T-cell (primary cell): ENCODE measurements around the gene TBX10. TPM values are rescaled to one million over a fixed set of nuclear protein-coding genes. Genes with fewer than 3 reads are reported as not detected.

Experiments
- ATAC-seq, 4 experiments: fragments of 200-7000 bp in 3 of 4; fragments of 150-1000 bp in 1 of 4; cut with Tn5 transposase; replicated peaks in 1 of 4; 1 replicate in 3 of 4; 2 replicates in 1 of 4; pipeline ENCODE4 v1.10.0; 2021; ENCODE audit warnings: moderate library complexity in 3 of 4, mild to moderate bottlenecking in 2 of 4, moderate number of reproducible peaks in 1 of 4
- CTCF ChIA-PET, 2 donors: fragments of 300-600 bp; sonication (Branson Sonifier 250); formaldehyde crosslinking; loops; one replicate each; lab custom pipeline; 2022; ENCODE audit warnings: antibody characterized with exemption in 2 of 2; lab: Charles Lee
- POLR2A ChIA-PET, 2 donors: fragments of 300-600 bp; sonication (Branson Sonifier 250); formaldehyde crosslinking; loops; one replicate each; lab custom pipeline; 2022; ENCODE audit warnings: antibody characterized with exemption in 2 of 2; lab: Charles Lee
- DNase-seq, 35 experiments: peaks; one replicate each; pipeline versions ENCODE4 v3.0.0 to v3.0.0-alpha.2; 2013 to 2023
- H3K27ac ChIP-seq: one replicate; pipeline ENCODE4 v1.5.1; 2013; ENCODE audit warnings: low read length
- H3K27me3 ChIP-seq, 2 experiments: replicated peaks in 1 of 2; 1 replicate in 1 of 2; 2 replicates in 1 of 2; pipeline versions ENCODE4 v1.6.1 to v1.7.0; 2013; ENCODE audit warnings: low read length in 1 of 2, mixed read lengths in 1 of 2; ENCODE audit not compliant: control insufficient read depth in 2 of 2, insufficient read depth in 2 of 2; ENCODE audit errors: extremely low read depth in 1 of 2
- H3K36me3 ChIP-seq, 2 donors: 1 replicate in 1 of 2; 2 replicates in 1 of 2; pipeline versions ENCODE4 v1.6.1 to v1.7.0; 2013; ENCODE audit warnings: low read length in 1 of 2; ENCODE audit not compliant: control insufficient read depth in 2 of 2, insufficient read depth in 1 of 2; ENCODE audit errors: extremely low read depth in 1 of 2
- H3K4me1 ChIP-seq, 2 experiments: 1 replicate in 1 of 2; 2 replicates in 1 of 2; pipeline versions ENCODE4 v1.6.1 to v1.7.0; 2013; ENCODE audit warnings: low read length in 2 of 2, mixed read lengths in 1 of 2; ENCODE audit not compliant: insufficient read depth in 2 of 2, control insufficient read depth in 1 of 2; ENCODE audit errors: extremely low read depth in 1 of 2
- H3K4me3 ChIP-seq, 2 donors: 1 replicate in 1 of 2; 2 replicates in 1 of 2; pipeline versions ENCODE4 v1.5.1 to v1.7.0; 2013; ENCODE audit warnings: mild to moderate bottlenecking in 2 of 2, low read length in 1 of 2, moderate library complexity in 1 of 2; ENCODE audit not compliant: control insufficient read depth in 1 of 2; ENCODE audit errors: extremely low read depth in 1 of 2
- H3K9me3 ChIP-seq: 2 replicates; pipeline ENCODE4 v1.7.0; 2013
- H3K27ac Mint-ChIP-seq, 2 donors: one replicate each; pipeline ENCODE4 v1.8.0; 2020 to 2021; ENCODE audit warnings: mild to moderate bottlenecking in 2 of 2, mixed read lengths in 2 of 2
- H3K27me3 Mint-ChIP-seq, 2 donors: one replicate each; pipeline ENCODE4 v1.8.0; 2021 to 2022; ENCODE audit warnings: mixed read lengths in 2 of 2
- H3K36me3 Mint-ChIP-seq: one replicate; pipeline ENCODE4 v1.8.0; 2021; ENCODE audit warnings: mixed read lengths
- H3K4me1 Mint-ChIP-seq, 3 donors: one replicate each; pipeline ENCODE4 v1.8.0; 2020 to 2022; ENCODE audit warnings: mixed read lengths in 3 of 3, mild to moderate bottlenecking in 1 of 3
- H3K4me3 Mint-ChIP-seq, 3 donors: one replicate each; pipeline ENCODE4 v1.8.0; 2020 to 2022; ENCODE audit warnings: mild to moderate bottlenecking in 3 of 3, mixed read lengths in 3 of 3, moderate library complexity in 3 of 3
- H3K9me3 Mint-ChIP-seq, 3 donors: one replicate each; pipeline ENCODE4 v1.8.0; 2020 to 2022; ENCODE audit warnings: mixed read lengths in 3 of 3
- WGBS: methylation state at CpG from one replicate; pipeline ENCODE4 v1.1.5; 2013; ENCODE audit warnings: missing lambda C conversion rate; ENCODE audit not compliant: insufficient coverage; 5-methylcytosine and 5-hydroxymethylcytosine counted together
- total RNA-seq, 35 experiments: library from RNA in 6 of 35; stranded (reverse) in 6 of 35; fragments of 120-200 nt in 1 of 35; gene quantifications; one replicate each; pipeline versions ENCODE4 v1.2.1 to v1.2.4 and lab custom pipeline; 2013 to 2026

Gene TBX10
- total RNA-seq, 5 donors from 2014 or later (not counting 1 experiment from before 2014, with no cell fraction given) = not detected

DNA sequence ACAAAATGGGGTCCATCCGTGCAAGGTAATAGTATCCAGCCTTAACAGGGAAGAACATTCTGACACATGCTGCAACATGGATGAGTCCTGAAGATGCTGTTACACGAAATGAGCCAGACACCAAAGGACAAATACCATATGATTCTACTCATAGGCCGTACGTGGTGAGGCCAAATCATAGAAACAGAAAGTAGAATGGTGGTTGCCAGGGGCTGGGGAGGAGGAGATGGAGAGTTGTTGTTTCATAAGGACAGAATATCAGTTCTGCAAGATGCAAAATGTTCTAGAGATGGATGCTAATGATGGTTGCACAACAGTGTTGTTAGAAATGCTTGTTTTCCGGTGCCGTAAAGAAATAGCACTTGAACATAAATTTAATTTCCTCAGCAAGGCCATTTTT is 2.6 kb downstream of the TBX10 start:
- H3K27ac ChIP-seq = no peak overlapping the region
- Mint-ChIP-seq H3K27ac (no peak overlapping the region), H3K9me3 (no peaks in the 10 kb centered on the region), H3K36me3 (no peaks in the 10 kb centered on the region), H3K4me3 (no peak overlapping the region), H3K4me1 (peaks cover 0 to 1% (median 0%) of the 10 kb centered on the region in 3 donors), H3K27me3 (no peaks in the 10 kb centered on the region)
- H3K27me3 ChIP-seq = peaks cover 0 to 38% of the 10 kb centered on the region in 2 experiments
- no peak overlapping the region for H3K4me3 ChIP-seq
- DNase-seq (no peak), ATAC-seq (no peak)
- CTCF ChIA-PET = no interaction called here
- H3K36me3 ChIP-seq = no peaks in the 10 kb centered on the region
- peaks cover 0 to 6% of the 10 kb centered on the region in 2 experiments for H3K4me1 ChIP-seq
- WGBS = 37% methylated on average over 3 of the region's 6 CpGs
- POLR2A ChIA-PET = no interaction called here
- H3K9me3 ChIP-seq = no peaks in the 10 kb centered on the region

DNA sequence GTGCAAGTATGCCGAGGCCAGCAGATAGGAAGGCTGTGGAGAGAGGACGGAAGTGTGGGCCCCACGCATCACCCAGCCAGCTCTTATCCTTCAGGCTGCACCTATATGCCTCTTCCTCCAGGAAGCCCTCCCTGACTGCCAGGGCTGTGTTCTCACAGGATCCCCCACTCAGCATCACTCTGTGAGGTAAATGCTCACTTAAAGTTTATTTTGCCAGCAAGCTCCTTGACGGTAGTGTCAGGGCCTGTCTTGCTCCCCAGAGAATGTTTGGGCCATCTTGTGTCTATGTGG is 4.4 kb downstream of the TBX10 start:
- H3K4me1 Mint-ChIP-seq = peaks cover 6 to 9% (median 6%) of the 10 kb centered on the region in 3 donors
- CTCF ChIA-PET = interaction anchor here in 1 of 2 donors (0.5 kb wide), 1 partner anchor 1276 kb away, joined by 7 read pairs; no protein-coding TSS in a partner anchor
- H3K4me3 Mint-ChIP-seq = no peak overlapping the region
- Histone ChIP-seq H3K4me1 (peaks cover 0 to 18% of the 10 kb centered on the region in 2 experiments), H3K4me3 (no peak overlapping the region), H3K9me3 (no peaks in the 10 kb centered on the region), H3K27ac (no peak overlapping the region), H3K27me3 (peaks cover 0 to 24% of the 10 kb centered on the region in 2 experiments), H3K36me3 (no peaks in the 10 kb centered on the region)
- no peak for ATAC-seq
- POLR2A ChIA-PET = interaction anchor here in 1 of 2 donors (0.5 kb wide), 2 partner anchors 16 to 23 kb away, joined by 3 to 4 read pairs; no protein-coding TSS in a partner anchor
- H3K27ac Mint-ChIP-seq = no peak overlapping the region
- H3K36me3 Mint-ChIP-seq = no peaks in the 10 kb centered on the region
- H3K27me3 Mint-ChIP-seq = no peaks in the 10 kb centered on the region
- no peak for DNase-seq
- H3K9me3 Mint-ChIP-seq = no peaks in the 10 kb centered on the region
- 86% methylated on average over 1 of the region's 4 CpGs for WGBS

- ChIA-PET POLR2A (interaction anchor here in 1 of 2 donors (0.5 kb wide), 2 partner anchors 16 to 23 kb away, joined by 3 to 4 read pairs; no protein-coding TSS in a partner anchor), CTCF (interaction anchor here in 1 of 2 donors (0.5 to 0.6 kb wide), 2 partner anchors 298 to 1276 kb away, joined by 5 to 7 read pairs; no protein-coding TSS in a partner anchor)
- H3K27ac ChIP-seq = no peak overlapping the region
- DNase-seq (no peak), ATAC-seq (no peak)
- whole genome bisulfite sequencing = 74% methylated on average over 11 of the region's 20 CpGs
- Mint-ChIP-seq H3K27me3 (no peaks in the 10 kb centered on the region), H3K4me1 (peaks cover 6 to 7% (median 6%) of the 10 kb centered on the region in 3 donors), H3K9me3 (no peaks in the 10 kb centered on the region), H3K27ac (no peak overlapping the region), H3K4me3 (no peak overlapping the region), H3K36me3 (no peaks in the 10 kb centered on the region)
- H3K36me3 ChIP-seq = no peaks in the 10 kb centered on the region
- H3K27me3 ChIP-seq = peaks cover 0 to 18% of the 10 kb centered on the region in 2 experiments
- peaks cover 0 to 13% of the 10 kb centered on the region in 2 experiments for H3K4me1 ChIP-seq
- no peaks in the 10 kb centered on the region for H3K9me3 ChIP-seq
- H3K4me3 ChIP-seq = no peak overlapping the region
Measured at GRCh38 chr11:67634366-67635230, 5.0 kb downstream of the TBX10 start.

- ATAC-seq (no peak), DNase-seq (no peak)
- no peak overlapping the region for H3K4me3 ChIP-seq
- POLR2A ChIA-PET = no interaction called here
- H3K27me3 Mint-ChIP-seq = no peaks in the 10 kb centered on the region
- no peaks in the 10 kb centered on the region for H3K9me3 ChIP-seq
- no peak overlapping the region for H3K27ac ChIP-seq
- H3K36me3 Mint-ChIP-seq = no peaks in the 10 kb centered on the region
- H3K27me3 ChIP-seq = peaks cover 0 to 16% of the 10 kb centered on the region in 2 experiments
- H3K27ac Mint-ChIP-seq = no peak overlapping the region
- peaks cover 6 to 8% (median 7%) of the 10 kb centered on the region in 3 donors for H3K4me1 Mint-ChIP-seq
- no peak overlapping the region for H3K4me3 Mint-ChIP-seq
- H3K36me3 ChIP-seq = no peaks in the 10 kb centered on the region
- CTCF ChIA-PET = interaction anchor here in 1 of 2 donors (0.6 kb wide), 1 partner anchor 297 kb away, joined by 5 read pairs; no protein-coding TSS in a partner anchor
- H3K4me1 ChIP-seq = peaks cover 0 to 20% of the 10 kb centered on the region in 2 experiments
- 90% methylated on average over 16 of the region's 22 CpGs for WGBS
- H3K9me3 Mint-ChIP-seq = no peaks in the 10 kb centered on the region
Measured at GRCh38 chr11:67633758-67634365, 5.7 kb downstream of the TBX10 start.

GRCh38 chr11:67632982-67633755 is 6.4 kb downstream of the TBX10 start:
- ChIA-PET POLR2A (no interaction called here), CTCF (interaction anchor here in 1 of 2 donors (0.5 kb wide), 1 partner anchor 159 kb away, joined by 4 read pairs; no protein-coding TSS in a partner anchor)
- no peak overlapping the region for H3K4me3 ChIP-seq
- peaks cover 0 to 24% of the 10 kb centered on the region in 2 experiments for H3K4me1 ChIP-seq
- H3K27ac Mint-ChIP-seq = no peak overlapping the region
- no peaks in the 10 kb centered on the region for H3K9me3 Mint-ChIP-seq
- no peaks in the 10 kb centered on the region for H3K9me3 ChIP-seq
- H3K36me3 ChIP-seq = no peaks in the 10 kb centered on the region
- H3K4me3 Mint-ChIP-seq = no peak overlapping the region
- H3K4me1 Mint-ChIP-seq = peaks cover 6 to 8% (median 7%) of the 10 kb centered on the region in 3 donors
- 93% methylated on average over 30 of the region's 30 CpGs for WGBS
- H3K36me3 Mint-ChIP-seq = no peaks in the 10 kb centered on the region
- ATAC-seq (no peak), DNase-seq (no peak)
- no peaks in the 10 kb centered on the region for H3K27me3 Mint-ChIP-seq
- peaks cover 0 to 16% of the 10 kb centered on the region in 2 experiments for H3K27me3 ChIP-seq
- H3K27ac ChIP-seq = no peak overlapping the region
